ENCODE data around the gene NET1.
"Not testable (repeated sequence)": the region's sequence is repeated elsewhere in the genome, so short reads cannot be mapped to it uniquely, and the experiment has no call there.

NET1 gene

DNA sequence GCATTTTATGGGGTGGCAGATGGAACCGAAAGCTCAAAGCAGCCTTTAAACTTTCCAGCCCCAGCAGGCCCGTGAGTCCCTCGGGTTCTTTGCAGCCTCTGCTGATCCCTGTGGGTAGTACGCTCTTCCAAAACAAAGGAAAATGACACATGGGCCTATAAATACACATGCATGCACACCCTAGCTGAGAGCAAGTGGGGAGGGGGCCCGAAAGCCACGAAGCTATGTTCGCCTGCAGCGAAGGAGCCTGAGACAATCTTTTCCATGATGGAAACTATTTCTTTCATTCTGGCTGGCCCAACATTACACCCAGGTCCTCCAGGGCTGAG, 54.8 kb downstream of the NET1 start:
- DNase-seq, result no peak

DNA sequence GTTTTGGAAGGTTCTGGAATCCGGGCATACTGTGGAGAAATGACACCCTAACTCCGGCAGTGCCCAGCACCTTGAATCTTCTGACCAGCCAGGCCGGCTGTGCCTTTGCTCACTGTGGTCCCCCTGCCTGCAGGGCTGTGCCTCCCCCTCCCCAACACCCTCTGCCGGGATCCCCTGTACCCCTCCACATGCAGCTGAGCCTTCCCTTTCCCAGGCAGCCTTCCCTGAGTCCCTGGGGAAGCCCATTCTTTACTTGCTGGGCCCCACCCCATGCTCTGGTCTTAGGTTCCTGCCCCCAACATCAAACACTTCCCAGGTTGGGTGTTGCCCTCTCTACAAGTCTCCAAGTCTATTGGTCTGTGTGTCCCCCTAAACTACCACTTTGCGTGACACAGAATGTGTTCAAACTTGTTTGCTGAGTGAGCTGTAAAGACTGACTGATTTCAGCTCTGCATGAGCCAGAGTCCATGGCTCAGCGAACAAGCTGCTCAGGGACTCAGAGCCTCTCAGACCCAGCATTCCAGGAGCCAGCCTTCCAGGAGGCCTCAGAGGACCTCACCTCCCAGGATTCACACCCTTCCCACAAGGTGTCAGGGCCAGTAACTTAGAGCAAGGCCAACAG, 55.4 kb downstream of the NET1 start:
- DNase-seq, result no peak

DNA sequence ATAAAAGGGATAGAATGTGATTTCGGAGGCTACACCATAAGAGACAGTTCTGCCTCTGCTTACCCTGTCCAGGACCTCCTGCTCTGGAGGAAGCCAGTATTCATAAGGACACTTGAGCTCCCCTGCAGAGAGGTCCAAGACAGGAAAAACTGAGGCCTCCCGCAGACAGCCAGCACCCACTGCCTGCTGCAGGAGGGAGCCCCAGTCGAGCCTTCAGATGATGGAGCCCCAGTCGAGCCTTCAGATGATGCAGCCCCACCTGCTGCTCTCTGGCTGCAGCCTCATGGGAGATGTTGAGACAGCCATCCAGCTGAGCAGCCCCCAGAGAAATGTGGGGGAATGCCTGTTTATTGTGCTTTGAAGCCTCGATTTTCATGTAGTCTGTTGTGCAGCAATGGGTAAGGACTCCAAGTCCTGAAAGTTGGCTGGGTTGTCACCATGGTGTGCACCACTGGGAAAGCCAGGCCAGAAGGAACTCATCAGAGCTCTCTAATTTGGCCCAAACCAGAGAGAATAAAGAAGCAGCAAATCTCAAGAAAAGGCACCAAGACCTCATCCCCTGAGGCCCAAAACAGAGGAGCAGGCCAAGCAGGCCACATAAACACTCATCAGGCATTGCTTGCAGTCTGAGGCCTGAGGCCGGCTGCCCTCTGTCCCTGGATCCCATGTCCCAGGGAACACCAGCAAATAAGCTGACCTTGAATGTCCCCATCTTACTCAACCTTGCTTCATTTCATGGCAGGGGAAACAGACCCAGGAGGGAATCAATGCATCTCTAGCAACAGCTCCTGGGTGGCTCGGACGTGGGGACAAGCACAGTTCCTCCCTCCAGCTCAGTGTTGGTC, 56.1 kb downstream of the NET1 start:
- DNase-seq, result no peak

DNA sequence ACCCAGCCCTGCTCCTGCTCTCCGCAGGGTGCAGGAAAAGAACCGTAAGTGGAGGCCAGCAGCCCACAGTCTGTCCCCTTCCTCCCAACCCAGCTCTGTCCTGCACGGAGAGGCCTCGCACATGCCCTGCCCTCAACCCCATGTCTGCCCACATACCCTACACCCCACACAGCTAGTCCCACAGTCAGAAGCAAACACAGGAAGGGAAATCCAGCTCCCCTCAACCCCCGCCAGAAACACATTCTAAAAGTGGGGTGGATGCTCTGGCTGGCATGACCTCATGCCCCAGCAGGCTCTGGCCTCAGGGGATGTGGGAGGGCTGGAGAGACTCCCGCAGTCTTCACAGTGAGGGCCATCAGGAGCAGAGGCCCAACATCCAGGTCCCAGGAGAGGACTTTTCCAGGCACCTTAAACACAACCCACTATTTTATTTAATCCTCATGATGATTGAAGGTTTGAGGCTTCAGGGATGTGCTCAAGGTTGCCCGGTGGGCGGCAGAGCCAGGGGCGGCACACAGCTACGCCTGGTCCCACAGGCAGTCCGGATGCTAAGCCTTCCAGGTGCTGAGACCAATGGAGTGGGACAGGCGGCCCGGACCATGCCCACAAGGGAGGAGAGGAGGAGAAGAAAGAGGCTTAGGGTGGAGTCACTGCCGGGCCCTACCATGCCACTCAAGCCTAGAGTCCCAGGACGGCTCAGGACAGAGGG, 57.1 kb downstream of the NET1 start:
- no peak for DNase-seq

DNA sequence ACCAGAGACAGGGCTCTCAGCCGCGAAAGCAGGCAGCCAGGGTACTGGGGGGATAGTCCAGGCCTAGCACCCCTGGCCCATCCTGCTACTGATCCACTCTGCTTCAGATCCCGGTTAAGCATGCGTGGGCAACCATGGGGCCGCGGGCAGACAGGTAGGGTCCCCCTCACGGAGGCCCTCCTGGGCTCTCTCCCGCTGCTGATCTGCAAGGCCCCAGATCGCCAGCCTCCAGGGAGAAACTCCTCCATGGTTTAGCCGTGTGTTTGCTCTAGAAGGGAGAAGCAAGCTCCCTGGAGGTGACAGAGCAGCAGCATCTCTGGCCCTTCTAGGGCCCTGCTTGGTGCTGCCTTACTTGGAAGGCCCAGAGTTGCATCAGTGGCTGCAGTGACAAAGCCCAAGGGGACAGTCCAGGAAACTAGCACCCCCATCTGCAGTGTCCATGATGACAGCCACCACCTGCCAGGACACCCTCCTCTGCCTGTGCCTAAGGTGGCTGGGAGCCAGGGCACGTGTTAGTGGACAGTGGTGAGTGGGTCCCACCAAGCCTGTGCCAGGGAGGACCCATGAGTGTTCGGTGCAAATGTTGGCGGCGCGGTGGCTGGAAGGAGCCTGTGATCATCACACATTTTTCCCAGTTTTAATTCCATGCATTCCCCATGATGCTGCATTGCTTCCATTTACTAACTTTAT, 57.9 kb downstream of the NET1 start:
- no peak for DNase-seq

DNA sequence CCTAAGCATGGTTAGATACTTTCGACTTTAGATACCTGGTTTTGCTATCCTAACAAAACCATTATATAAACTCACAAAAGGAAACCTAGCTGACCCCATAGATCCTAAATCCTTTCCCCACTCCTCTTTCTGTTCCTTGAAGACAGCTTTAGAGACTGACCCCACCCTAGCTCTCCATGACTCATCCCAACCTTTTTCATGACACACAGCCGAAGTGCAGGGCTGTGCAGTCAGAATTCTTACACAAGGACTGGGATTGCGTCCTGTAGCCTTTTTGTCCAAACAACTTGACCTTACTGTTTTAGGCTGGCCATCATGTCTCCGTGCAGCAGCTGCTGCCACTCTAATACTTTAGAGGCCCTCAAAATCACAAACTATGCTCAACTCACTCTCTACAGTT, 62.3 kb downstream of the NET1 start:
- DNase-seq, result not testable (repeated sequence)

DNA sequence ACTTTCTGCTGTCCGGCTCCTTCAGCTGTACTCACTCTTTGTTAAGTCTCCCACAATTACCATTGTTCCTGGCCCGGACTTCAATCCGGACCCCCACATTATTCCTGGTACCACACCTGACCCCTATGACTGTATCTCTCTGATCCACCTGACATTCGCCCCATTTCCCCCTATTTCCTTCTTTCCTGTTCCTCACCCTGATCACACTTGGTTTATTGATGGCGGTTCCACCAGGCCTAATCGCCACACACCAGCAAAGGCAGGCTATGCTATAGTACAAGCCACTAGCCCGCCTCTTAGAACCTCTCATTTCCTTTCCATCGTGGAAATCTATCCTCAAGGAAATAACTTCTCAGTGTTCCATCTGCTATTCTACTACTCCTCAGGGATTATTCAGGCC, 62.7 kb downstream of the NET1 start:
- DNase-seq, result not testable (repeated sequence)

DNA sequence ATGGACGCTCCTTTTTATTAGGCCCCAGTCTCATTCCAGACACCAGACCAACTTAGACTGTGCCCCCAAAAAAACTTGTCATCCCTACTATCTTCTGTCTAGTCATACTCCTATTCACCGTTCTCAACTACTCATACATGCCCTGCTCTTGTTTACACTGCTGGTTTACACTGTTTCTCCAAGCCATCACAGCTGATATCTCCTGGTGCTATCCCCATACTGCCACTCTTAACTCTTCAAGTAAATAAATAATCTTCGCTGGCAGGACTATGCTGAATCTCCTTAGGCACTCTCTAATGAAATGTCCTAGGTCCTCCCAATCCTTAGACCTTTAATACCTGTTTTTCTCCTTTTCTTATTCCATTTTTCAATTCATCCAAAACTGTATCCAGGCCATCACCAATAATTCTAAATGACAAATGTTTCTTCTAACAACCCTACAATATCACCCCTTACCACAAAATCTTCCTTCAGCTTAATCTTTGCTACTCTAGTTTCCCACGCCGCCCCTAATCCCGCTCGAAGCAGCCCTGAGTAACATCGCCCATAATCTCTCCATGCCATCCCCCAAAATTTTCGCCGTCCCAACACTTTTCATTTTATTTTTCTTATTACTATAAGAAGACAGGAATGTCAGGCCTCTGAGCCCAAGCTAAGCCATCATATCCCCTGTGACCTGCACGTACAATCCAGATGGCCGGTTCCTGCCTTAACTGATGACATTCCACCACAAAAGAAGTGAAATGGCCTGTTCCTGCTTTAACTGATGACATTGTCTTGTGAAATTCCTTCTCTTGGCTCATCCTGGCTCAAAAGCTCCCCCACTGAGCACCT, 63.8 kb downstream of the NET1 start:
- DNase-seq, result not testable (repeated sequence)

DNA sequence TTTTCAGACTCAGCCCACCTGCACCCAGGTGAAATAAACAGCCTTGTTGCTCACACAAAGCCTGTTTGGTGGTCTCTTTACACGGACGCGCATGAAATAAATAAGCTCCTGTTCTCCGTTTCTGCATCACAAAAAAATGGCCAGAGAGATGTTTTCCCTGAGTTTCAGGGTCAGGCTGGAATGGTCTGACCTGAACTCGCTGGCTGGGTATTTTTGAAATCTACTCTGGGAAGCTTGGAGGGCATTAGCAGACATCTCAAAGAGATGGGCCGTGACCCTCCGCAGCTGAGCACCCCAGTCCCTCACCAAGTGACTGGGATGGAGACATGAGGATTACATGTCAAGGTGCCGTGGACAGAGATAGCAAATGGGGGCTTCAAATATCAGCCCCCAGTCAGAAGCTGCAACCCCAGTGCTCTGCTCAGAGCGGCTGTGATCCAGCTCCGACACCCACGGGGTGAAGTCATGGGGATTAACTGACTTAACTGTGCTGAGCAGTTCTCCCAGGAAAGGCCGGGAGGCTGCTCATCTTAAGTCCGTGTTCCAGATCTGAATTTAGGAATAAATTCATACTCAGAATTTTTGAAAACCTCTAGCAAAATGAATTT, 64.7 kb downstream of the NET1 start:
- no peak for DNase-seq

DNA sequence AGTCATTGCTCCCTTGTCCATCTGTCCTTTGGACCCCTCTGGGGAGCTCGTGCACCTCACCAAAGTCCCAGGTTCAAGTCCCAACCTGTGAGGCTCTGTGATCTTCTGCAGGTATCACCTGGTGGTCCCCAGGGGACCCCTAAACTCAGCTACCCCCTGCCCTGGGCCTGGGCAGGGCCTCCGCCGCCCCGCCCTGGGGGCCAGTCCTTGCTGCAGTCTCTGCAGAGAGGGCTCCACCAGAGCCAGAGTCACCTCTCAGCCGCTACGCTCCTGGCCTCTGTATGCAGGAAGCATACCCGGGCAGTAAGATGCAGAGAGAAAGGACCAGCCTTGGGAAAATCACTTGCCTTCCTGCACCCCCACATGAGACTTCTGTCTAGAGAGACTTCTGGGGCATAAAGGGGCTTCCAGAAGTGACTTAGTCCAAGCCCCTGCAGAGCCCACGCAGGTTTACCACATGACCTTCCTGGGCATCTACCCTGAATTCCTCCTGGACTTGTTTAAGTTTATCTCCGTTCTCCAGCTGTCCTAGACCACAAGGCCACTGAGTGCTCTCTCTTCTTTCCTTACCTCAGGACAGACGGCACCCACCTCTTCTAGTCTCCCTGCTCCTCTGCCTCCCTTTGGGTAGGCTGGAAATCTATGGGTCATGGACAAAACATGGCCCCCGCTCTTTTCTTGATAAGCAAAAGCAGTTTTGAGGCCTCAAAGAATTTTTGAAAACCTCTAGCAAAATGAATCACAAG, 65.8 kb downstream of the NET1 start:
- DNase-seq, result no peak

DNA sequence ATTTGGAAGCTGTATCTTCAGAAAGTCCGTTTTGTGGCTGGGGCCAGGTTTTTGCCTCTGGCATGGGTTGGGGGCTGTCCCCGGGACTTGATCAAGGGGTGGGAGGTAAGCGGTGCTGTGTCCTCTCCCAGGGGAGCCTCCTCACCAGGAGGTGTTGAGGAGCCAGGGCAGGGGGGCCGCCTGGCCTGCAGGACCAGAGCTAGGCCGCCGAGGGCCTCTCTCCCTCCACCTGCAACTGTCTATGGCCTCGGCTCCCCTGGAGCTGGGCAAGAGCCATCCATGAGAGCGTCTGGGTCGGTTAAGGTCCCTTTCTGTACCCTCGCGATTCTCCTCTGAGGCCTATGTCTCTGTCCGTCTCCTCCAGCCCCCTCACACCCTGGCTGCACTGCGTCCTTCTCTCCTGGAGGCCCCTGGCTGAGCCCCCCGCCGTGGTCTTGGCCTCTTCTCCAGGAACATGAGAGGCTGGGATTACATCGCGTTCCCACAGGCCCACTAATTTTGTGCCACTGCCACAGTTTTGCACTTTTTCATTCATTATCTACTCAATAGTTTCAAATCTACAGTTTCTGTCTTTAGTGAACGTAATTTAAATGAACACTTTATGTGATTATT, 66.4 kb downstream of the NET1 start:
- no peak for DNase-seq

DNA sequence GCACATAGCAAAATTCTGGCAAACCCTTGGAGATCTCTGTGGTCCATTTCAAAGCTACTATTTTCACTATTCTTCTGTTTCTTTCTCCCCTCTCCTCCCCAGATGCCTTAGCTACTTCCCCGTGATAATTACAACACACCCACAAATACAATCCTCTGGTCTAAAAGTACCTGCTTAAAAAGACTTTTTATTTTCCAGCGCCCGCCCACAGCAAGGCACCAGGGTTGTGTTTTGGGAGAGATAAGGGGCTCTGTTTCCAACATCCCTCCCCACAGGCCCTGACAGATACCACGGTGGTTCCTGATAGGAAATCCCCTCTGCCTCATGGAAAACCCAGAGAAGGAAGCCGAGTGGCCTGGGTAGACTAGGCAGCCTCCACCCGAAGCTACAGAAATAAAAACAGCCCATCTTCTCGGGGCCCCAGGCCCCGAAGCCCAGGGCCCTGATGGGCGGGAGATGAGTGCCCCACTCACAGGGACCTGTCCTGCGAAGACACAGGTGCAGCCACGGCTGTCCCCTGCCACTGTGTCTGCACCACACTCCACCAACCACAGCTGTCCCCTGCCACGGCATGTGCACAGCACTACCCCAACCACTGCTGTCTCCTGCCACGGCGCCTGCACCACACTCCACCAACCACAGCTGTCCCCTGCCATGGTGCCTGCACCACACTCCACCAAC, 67.3 kb downstream of the NET1 start:
- DNase-seq, result no peak

DNA sequence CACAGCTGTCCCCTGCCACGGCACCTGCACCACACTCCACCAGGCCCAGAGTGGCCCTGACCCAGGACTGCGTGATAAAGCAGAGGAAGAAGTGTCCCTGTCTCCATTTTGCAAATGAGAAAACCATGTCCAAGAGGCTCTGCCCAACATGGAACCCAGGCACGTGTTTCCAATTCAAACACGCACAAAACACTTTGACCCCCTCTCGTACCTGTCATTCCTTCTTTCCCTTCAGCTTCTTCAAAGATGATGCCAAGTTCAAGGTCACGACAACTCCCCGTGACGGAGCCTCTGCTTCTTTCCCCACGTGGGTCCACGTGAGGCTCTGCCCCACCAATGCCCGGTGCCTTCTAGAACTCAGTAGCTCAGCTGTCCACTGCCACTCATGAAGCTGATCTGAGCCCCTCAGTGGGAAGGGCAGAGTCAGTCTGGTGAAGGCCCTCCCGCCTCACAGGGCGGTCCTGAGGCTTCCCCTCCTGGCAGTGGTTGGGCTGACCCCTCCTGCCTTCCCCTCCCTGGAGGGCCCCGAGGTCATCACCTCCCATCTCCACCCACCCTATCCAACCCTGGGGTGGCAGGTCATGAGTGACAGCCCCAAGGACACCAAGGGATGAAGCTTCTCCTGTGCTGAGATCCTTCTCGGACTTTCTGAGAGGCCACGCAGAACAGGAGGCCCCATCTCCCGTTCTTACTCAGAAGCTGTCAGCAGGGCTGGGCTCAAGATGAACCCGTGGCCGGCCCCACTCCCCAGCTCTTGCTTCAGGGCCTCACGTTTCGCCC, 68.0 kb downstream of the NET1 start:
- DNase-seq, result no peak

DNA sequence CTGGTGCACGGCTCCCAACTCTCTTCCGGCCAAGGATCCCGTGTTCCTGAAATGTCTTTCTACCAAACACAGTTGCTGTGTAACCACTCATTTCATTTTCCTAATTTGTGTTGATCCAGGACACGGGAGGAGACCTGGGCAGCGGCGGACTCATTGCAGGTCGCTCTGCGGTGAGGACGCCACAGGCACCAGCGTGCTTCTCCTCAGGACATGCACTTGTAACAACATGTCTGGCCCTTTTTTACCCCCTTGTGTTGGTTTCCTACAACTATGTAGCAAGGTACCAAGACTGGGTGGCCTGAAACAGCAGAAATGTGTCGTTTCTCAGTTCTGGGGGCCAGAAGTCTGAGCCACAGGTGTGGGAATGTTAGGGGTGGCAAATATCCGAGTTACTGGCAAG, 68.8 kb downstream of the NET1 start:
- no peak for DNase-seq

DNA sequence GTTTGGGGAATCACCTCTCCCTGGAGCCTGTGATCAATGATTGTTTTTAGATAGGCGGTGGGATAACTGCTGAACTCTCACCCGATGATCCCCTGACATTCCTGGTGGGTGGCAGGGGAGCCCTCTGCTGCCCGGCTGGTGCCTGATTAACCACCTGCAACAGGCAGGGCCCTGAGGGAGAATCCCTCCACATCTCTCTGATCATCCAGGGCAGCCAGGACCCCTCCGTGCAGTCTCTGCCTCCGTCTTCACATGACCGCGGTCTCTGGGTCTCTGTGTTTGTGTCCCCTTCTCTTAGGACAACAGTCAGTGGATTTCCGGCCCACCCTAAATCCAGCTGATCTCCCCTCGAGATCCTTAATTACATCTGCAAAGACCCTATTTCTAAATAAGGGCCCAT, 69.7 kb downstream of the NET1 start:
- no peak for DNase-seq

DNA sequence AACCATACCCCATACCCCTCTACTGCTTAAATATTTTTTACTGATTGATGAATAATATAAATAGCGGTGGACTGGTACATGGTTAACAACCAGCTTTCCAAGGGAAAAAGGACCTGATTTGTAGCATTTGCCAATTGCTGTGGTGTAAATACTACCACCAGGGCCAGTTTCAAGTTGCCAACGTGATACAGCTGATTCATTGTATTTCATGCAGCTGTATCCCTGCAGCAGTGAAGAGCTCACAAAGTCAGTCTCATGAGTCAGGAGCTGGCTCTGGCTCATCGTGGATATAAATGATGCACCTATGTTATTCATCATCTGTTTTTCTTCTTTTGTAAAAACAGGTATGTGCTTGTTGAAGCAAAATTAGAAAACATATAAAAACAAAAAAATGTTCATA, 71.8 kb downstream of the NET1 start:
- no peak for DNase-seq

DNA sequence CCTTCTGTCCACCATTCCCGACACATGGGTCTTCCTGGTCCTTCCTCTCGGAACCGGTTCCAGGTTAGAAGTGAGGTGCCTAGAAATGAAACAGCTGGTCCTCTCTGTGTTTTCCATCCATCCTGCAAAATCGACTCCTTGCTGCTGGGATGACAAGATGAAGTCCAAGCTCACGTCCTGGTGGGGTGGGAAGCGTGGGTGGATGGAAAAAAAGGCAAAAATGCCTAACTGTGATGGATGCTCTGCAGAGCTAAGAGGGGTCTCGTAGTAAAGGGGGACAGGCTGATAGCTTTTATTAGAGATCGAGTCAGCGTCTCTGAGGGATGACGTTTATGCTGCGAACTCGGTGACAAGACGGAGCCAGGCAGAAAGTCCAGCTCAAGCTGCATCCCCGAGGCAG, 72.9 kb downstream of the NET1 start:
- DNase-seq, result no peak

DNA sequence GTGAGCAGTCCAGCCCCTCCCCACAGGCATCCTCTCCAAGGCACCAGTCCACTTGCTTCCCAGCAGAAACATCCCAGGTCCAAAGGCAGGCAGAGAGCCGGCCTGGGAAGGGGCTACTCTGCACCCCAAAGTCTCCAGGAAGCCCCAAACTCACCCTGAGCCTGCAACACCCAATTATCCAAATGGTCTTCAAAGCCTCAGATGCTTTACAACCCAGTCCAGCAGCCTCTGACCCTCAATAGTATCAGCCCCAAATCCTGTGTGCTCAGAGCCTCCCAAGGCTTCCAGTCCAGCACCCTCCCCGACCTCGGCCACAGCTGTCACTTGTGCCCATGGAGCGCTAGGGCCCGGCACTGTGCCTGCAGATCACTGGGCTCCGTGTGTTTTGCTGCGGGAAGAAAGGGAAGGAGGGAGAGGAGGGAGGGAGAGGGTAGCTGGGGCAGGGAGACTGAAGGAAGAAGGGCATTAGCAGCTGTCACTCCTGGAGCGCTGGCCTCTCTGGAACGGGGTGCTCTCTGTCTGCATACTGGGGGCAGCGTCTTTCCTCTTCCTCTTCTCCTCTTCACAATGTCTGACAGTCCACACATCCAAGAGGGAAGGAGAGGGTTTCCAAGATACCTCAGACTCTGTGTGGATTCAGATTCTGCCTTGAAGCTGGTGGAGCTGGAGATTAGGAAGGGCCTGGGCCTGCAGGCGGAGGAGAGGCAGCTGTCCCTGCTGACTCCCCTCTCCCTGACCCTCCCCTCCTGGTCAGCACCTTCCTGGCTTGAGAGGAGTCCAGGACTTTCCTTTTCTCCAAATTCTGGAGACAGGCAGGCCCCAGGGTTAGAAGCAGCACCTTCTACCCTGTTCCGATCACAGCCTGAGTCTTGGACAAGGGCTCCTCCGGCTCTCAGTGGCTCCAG, 73.8 kb downstream of the NET1 start:
- DNase-seq, result no peak

DNA sequence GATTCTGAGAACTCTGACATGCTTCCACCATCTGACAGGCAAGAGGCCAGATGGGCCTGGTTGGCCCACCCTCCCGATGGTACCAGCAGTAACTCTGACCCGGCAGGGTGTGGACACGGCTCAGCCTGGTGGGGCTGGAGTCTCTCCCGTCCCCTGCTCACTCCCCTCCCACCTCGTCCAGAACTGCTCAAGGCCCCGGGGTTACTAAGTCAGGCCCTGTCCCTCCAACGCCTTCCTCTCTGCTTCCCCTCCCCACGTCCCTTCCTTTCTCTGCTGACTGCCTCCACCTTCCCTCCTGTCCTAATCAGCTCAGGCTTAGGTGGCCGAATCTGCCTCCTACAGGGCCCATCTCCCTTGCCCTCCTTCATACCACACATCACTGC, 74.5 kb downstream of the NET1 start:
- no peak for DNase-seq

All from activated naive CD4-positive, alpha-beta T cell treated with Interleukin-2 at 50 U/mL for 16 hours (primary cell).